ENCODE measurements around the gene STOML3. TPM values are rescaled to one million over a fixed set of nuclear protein-coding genes. Genes with fewer than 3 reads are reported as not detected.

The STOML3 gene
- total RNA-seq, 1 experiment from 2014 or later: not detected

DNA sequence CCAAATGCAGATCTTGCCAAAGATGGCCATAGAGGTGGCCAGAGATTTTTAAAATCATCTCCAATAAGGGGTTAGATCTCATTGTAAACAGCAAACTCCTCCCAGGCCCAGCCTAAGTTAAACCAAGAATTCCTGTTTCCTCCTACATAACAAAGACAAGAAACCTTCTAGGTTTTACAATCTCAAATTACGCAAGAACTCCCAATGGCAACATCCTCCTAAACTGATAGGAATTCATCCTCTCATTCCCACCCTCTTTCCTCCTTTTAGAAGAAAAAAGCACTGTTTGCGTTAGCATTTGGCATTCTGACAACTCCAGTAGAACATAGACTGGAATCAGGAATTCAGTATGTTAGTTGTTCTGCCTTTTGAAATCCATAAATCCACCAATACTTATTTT lies 32.7 kb upstream of the STOML3 start:
- Histone ChIP-seq H3K9me3 (ENCODE audit: control insufficient read depth, insufficient read depth, low read depth, low read length) (no peaks in the 10 kb centered on the region), H3K4me1 (ENCODE audit: control insufficient read depth, insufficient read depth, low read length) (no peaks in the 10 kb centered on the region), H3K27ac (ENCODE audit: low read length) (no peak overlapping the region), H3K36me3 (ENCODE audit: control insufficient read depth, insufficient read depth, low read length) (peaks cover 17% of the 10 kb centered on the region), H3K27me3 (ENCODE audit: control insufficient read depth, insufficient read depth, low read length) (no peaks in the 10 kb centered on the region), H3K4me3 (ENCODE audit: low read depth in 2 of 2, low read length in 2 of 2) (no peak overlapping the region)
- TF ChIP-seq, protein P1, sequence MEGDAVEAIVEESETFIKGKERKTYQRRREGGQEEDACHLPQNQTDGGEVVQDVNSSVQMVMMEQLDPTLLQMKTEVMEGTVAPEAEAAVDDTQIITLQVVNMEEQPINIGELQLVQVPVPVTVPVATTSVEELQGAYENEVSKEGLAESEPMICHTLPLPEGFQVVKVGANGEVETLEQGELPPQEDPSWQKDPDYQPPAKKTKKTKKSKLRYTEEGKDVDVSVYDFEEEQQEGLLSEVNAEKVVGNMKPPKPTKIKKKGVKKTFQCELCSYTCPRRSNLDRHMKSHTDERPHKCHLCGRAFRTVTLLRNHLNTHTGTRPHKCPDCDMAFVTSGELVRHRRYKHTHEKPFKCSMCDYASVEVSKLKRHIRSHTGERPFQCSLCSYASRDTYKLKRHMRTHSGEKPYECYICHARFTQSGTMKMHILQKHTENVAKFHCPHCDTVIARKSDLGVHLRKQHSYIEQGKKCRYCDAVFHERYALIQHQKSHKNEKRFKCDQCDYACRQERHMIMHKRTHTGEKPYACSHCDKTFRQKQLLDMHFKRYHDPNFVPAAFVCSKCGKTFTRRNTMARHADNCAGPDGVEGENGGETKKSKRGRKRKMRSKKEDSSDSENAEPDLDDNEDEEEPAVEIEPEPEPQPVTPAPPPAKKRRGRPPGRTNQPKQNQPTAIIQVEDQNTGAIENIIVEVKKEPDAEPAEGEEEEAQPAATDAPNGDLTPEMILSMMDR (IDR thresholded peaks at IDR 0.05): no peak
- TF ChIP-seq SIN3A (IDR thresholded peaks at IDR 0.05; ENCODE audit: borderline replicate concordance, insufficient read depth, low read depth, low read length) (no peak), TCF7L2 (IDR thresholded peaks at IDR 0.05; ENCODE audit: low read depth, low read length) (no peak)
- ATAC-seq (no peak), DNase-seq (ENCODE audit: low read depth, low spot score) (no peak)
- intact Hi-C loops (cut with micrococcal nuclease; ENCODE audit: unreplicated experiment): no loop called here
- CTCF ChIA-PET: no interaction called here
- POLR2A ChIA-PET: interaction anchor here (0.6 kb wide), 1 partner anchor 10 kb away, joined by 4 read pairs; no protein-coding TSS in a partner anchor
- no TSS peak for BruUV-seq (replicated peaks)
- in situ Hi-C loops (cut with HindIII; ENCODE audit: low pct_unique_long_range_greater_than_20kb, low sequenced_read_pairs): no loop called here

DNA sequence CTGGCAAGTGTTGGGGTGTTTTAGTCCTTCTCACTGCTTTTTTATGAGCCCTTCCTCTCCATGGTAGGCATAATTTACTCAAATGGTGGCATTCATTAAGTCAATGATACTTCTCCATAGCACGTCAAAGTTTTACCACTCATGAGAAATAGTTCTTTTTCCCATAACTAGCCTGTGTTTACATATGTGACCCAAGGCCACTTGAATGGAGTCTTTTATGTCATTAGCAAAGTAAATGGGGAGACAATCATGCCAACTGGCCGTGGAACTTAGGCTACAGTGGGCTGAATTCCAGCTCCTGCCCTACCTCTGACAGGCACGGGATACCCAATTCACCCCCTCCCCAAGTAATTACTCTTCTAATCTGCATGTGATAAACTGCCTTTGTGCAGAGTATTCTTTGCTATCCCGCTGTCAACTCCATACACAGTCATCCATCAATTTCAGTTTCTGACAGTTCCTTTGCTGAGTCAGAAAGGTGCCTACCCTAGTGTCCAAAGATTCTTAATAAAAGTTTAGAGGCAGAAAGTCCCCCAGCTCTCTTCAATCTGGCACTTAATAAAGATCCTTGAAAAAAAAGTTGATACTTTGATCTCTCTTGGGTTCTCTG lies 30.3 kb upstream of the STOML3 start:
- H3K4me1 ChIP-seq (ENCODE audit: control insufficient read depth, insufficient read depth, low read length): no peaks in the 10 kb centered on the region
- intact Hi-C loops (cut with micrococcal nuclease; ENCODE audit: unreplicated experiment) (no loop called here), in situ Hi-C loops (cut with HindIII; ENCODE audit: low pct_unique_long_range_greater_than_20kb, low sequenced_read_pairs) (no loop called here)
- DNase-seq (ENCODE audit: low read depth, low spot score): no peak
- H3K27ac ChIP-seq (ENCODE audit: low read length): no peak overlapping the region
- no peak overlapping the region for H3K4me3 ChIP-seq (ENCODE audit: low read depth in 2 of 2, low read length in 2 of 2)
- no peaks in the 10 kb centered on the region for H3K27me3 ChIP-seq (ENCODE audit: control insufficient read depth, insufficient read depth, low read length)
- no peak for ATAC-seq
- peaks cover 18% of the 10 kb centered on the region for H3K36me3 ChIP-seq (ENCODE audit: control insufficient read depth, insufficient read depth, low read length)
- TF ChIP-seq, protein P2, sequence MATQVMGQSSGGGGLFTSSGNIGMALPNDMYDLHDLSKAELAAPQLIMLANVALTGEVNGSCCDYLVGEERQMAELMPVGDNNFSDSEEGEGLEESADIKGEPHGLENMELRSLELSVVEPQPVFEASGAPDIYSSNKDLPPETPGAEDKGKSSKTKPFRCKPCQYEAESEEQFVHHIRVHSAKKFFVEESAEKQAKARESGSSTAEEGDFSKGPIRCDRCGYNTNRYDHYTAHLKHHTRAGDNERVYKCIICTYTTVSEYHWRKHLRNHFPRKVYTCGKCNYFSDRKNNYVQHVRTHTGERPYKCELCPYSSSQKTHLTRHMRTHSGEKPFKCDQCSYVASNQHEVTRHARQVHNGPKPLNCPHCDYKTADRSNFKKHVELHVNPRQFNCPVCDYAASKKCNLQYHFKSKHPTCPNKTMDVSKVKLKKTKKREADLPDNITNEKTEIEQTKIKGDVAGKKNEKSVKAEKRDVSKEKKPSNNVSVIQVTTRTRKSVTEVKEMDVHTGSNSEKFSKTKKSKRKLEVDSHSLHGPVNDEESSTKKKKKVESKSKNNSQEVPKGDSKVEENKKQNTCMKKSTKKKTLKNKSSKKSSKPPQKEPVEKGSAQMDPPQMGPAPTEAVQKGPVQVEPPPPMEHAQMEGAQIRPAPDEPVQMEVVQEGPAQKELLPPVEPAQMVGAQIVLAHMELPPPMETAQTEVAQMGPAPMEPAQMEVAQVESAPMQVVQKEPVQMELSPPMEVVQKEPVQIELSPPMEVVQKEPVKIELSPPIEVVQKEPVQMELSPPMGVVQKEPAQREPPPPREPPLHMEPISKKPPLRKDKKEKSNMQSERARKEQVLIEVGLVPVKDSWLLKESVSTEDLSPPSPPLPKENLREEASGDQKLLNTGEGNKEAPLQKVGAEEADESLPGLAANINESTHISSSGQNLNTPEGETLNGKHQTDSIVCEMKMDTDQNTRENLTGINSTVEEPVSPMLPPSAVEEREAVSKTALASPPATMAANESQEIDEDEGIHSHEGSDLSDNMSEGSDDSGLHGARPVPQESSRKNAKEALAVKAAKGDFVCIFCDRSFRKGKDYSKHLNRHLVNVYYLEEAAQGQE (IDR thresholded peaks at IDR 0.05; ENCODE audit: insufficient read depth in 1 of 2, low read depth in 2 of 2, low read length in 1 of 2): no peak
- TF ChIP-seq, protein P1 (IDR thresholded peaks at IDR 0.05): no peak
- TF ChIP-seq SIN3A (IDR thresholded peaks at IDR 0.05; ENCODE audit: borderline replicate concordance, insufficient read depth, low read depth, low read length) (no peak), TCF7L2 (IDR thresholded peaks at IDR 0.05; ENCODE audit: low read depth, low read length) (no peak), POLR2AphosphoS5 (IDR thresholded peaks at IDR 0.05; ENCODE audit: low read depth, low read length) (no peak)
- CTCF ChIA-PET: no interaction called here
- H3K9me3 ChIP-seq (ENCODE audit: control insufficient read depth, insufficient read depth, low read depth, low read length): no peaks in the 10 kb centered on the region
- POLR2A ChIA-PET: no interaction called here
- no TSS peak for BruUV-seq (replicated peaks)
